Spleen (tissue), 7 donors: ENCODE data around the gene IL17D.

ENCODE experiments used
- POLR2A ChIP-seq, 3 donors: fragments of 450-650 bp; IDR thresholded peaks; one replicate each; pipeline ENCODE4 v1.5.1; 2017; ENCODE audit warnings: antibody characterized with exemption in 3 of 3, mild to moderate bottlenecking in 1 of 3
- POLR2AphosphoS5 ChIP-seq, 3 donors: sonication (generic); formaldehyde crosslinking; IDR thresholded peaks; one replicate each; pipeline ENCODE4 v1.5.1; 2017; ENCODE audit warnings: antibody characterized with exemption in 3 of 3
- TF ChIP-seq, protein P1 (sequence below), 11 experiments: fragments of 200-600 bp in 7 of 11; fragments of 450-650 bp in 4 of 11; sonication (generic) in 4 of 11; IDR thresholded peaks in 8 of 11; conservative IDR thresholded peaks in 3 of 11; 1 replicate in 7 of 11; 2 replicates in 4 of 11; pipeline versions ENCODE4 v1.4.0 to v1.8.0; 2016 to 2021; ENCODE audit warnings: antibody characterized with exemption in 11 of 11, inconsistent platforms in 4 of 11, mild to moderate bottlenecking in 1 of 11
- donor health status: DM: no; HTN: no; CAD: no; lungs with moderate emphysema.
- donor health status: DM: no; HTN: no; CAD: no.
- donor health status: DM: no; HTN: no; CAD: no.

- TF ChIP-seq, protein P1, sequence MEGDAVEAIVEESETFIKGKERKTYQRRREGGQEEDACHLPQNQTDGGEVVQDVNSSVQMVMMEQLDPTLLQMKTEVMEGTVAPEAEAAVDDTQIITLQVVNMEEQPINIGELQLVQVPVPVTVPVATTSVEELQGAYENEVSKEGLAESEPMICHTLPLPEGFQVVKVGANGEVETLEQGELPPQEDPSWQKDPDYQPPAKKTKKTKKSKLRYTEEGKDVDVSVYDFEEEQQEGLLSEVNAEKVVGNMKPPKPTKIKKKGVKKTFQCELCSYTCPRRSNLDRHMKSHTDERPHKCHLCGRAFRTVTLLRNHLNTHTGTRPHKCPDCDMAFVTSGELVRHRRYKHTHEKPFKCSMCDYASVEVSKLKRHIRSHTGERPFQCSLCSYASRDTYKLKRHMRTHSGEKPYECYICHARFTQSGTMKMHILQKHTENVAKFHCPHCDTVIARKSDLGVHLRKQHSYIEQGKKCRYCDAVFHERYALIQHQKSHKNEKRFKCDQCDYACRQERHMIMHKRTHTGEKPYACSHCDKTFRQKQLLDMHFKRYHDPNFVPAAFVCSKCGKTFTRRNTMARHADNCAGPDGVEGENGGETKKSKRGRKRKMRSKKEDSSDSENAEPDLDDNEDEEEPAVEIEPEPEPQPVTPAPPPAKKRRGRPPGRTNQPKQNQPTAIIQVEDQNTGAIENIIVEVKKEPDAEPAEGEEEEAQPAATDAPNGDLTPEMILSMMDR (IDR thresholded peaks at IDR 0.05 in 8 of 11, conservative IDR thresholded peaks at IDR 0.05 in 3 of 11) = no peak
- TF ChIP-seq POLR2AphosphoS5 (IDR thresholded peaks at IDR 0.05) (no peak), POLR2A (IDR thresholded peaks at IDR 0.05) (no peak)
These were observed 17.6 kb downstream of the IL17D start for GRCh38 chr13:20721058-20721453.
